Fibroblast of skin of right quadriceps (primary cell): ENCODE measurements around the gene SGCA.
A peak's percentile ranks its signal among the peaks of the same experiment; 100 is the strongest.

Experiments used
- DNase-seq: peaks from one replicate; pipeline ENCODE4 v3.0.0-alpha.2; 2013

The SGCA gene

DNA sequence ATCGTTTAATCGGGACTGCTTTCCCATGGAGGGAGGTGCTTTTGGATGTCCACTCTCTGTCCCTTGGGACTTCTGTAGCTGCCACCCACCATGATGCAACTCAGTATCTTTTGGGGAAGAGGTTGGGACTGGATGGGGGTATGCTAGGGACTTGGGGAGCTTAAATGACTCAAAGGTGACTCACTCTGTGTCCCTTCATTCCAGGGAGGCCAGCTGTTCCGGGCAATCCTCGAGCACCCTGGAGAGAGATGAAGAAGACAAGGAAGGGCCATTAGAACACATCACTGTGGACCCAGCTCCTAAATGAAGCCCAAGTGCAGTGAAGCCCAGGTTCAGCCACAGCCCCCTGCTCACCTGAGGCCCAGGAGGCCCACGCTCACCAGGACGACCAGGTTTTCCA is 31.0 kb downstream of the SGCA start:
- peak; percentile 91 for DNase-seq

DNA sequence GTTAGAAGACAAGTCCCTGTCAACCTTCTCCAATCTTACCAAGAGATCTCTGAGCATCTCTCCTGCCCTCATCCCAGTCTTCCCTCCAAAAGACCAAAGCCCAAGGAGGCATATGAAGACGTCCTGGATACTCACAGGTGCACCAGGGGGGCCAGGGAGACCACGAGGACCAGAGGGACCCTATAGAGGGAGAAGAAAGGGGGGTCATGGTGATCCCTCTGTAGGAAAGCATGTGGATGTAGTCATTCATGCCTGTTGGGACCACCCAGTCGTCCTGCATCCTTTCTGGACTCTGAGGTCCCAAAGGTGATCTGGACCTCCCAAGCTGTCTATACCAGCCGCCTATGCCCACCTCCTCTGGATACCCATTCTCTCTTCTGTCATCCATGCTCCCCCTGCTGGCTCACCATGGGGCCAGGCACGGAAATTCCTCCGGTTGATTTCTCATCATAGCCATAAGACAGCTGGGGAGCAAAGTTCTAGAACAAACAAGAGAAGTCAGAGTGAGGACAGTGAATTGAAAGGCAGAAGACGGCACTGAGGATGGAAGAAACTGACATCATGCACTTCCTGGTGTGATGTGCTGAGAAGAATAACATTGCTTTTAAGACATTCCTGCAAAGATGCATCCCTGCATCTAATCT is 32.3 kb downstream of the SGCA start:
- DNase-seq, result peak; percentile 60

- peak; percentile 53 for DNase-seq
These were observed 33.5 kb downstream of the SGCA start for GRCh38 chr17:50199211-50199802.

GRCh38 chr17:50199803-50200456 is 34.1 kb downstream of the SGCA start:
- peak; percentile 95 for DNase-seq

GRCh38 chr17:50200457-50201275 is 34.9 kb downstream of the SGCA start:
- DNase-seq, result peak; percentile 89

- peak; percentile 97 for DNase-seq
These were observed 35.6 kb downstream of the SGCA start, which contains the start of gene COL1A1 for GRCh38 chr17:50201276-50201854. Gene COL1A1 (minus strand): TSS chr17:50201631. CDS start chr17:50201513, 118 bp downstream.

- peak; percentile 90 for DNase-seq
These were observed 37.3 kb downstream of the SGCA start for GRCh38 chr17:50203086-50203485.

DNA sequence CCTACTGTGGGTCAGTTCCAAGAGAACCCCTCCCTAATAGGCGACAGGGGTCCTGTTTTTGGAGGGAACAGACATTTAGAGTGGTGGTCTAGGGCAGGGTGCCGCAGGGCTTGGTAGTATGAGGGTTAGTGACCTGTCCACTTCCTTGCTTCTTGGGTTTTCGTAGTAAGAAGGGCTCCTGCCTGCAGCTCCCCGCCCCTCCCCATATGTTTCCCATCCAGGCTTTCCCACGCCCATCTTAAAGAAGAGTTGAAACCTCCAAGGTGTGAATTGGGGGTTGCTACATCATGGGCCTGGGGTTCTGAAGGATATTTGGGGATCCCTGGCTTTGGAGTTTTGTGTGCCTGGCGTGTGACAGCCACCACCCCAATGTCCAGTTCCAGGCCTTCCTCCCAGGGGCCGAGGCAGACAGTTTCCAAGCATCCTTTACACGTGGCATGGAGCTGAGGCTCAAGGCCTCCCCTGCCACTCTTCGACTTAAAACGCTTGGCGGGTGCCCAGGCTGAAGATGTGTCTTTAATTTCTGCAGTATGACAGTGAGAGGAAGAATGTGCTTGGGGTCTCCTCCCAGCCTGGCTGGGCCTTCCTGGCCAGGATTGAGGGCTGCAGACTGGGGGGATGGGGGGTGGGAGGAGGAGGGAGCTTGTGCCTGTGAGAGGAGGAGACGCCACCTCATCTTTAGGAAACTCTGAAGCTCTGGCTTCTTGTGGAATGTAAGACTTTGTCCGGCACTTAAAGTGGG is 38.0 kb downstream of the SGCA start:
- peak; percentile 100 for DNase-seq

DNA sequence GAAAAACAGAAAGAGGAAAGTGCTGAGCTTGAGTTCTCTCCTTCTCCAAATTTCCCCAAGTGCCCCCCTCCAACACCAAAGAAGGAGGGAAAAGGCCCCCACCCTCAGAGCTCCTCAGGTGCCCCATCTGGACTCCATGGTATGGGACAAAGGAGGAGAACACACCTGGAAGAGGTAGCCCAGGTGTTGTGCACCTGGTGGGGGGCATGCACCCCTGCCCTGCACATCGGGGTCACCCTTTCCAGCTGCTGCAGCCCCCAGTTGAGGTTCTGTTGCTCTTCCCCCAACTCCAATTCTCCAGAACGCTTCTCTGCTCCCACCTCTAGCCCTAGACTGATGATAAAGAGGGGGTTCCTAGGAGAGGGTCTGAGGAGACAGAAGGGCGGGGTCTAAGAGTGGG is 38.6 kb downstream of the SGCA start:
- DNase-seq, result no peak

DNA sequence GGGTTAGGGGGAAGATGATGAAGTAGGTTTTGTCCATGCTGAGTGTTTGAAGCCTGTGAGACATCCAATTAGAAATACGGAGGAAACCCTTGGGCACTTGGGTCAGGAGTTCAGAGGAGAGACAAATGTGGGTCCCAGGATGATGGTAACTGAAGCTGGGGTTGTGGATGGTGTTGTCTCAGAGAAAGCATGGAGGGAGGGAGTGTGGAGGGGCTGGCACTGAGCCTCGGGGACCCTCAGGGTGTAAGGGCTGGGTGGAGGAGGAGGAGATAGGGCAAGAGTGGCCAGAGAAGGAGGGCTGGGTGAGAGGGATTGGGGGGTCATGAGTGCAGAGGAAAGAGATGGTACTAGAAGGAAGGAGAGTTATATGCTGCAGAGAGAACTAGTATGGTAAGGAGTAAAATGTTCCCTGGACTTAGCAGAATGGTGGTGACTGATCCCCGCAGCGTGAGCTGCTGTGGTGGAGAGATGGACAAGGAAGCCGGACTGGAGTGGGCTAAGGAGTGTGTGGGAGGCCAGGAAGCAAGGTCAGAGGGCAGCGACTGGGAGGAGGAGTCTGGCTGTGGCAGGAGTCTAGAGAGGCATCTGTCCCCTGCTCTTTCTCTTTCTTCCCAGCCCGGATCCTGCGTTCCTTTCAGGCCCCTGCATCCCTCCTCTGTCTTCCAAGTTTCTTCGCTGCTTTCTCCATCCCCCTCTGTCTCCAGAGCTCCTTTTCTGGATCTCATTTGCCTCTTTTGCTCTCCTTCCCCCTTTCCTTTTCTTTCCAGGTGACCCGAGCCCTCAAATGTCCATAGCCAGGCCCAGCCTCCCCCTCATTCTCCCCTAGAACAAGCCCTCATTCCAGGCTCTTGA is 39.5 kb downstream of the SGCA start:
- DNase-seq, result no peak

DNA sequence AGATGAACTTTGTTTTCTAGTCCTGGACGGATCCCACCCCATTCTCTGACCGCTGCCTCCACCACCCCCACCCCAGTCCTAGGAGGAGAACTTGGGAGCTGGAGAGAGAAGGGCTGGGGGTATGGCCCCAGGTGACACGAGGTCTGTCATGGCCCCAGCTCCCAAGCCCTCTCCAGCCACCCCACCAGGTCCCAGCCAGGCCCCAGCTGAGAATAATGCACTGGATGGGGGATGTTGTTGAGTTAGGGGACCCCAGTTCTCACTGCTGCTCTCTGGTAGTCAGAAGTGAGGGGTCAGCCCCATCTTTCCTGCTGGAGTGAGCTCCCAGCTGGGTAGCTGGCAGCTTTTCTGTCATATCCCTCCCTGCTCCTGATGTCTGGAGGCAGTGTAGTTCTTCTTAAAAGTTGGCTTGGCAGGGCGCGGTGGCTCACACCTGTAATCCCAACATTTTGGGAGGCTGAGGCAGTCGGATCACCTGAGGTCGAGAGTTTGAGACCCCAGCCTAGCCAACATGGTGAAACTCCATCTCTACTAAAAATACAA is 40.2 kb downstream of the SGCA start:
- DNase-seq, result no peak

DNA sequence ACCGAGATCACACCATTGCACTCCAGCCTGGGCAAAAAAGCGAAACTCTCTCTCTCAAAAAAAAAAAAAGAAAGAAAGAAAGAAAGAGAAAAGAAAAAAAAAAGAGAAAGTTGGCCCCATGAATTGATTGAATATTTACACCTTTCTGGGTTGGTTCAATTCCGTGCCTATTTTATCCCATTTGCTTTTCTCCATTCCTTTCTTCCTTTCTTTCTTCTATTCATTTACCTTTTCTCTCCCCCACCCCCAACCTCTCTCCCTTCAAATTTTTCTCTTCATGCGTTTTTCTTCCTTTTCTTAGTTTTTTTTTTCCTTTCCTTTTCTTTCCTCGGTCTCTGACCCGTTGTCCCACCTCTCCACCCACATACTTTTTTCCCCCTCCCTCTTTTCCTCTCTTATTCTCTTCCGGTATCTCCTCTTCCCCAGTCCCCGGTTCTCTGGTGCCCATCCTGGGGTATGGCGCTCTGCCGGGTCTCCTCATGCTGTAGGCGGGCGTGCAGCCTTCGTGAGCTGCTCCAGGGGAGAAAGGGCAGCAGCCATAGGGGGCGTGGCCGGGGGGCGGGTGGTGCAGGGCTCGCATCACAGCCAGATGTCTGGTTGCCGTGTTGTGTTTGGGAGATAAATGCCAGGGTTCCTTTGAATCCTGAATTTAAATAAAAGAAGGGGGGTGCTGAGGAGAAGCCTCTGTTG is 40.9 kb downstream of the SGCA start:
- peak; percentile 72 for DNase-seq

- no peak for DNase-seq
These were observed 41.5 kb downstream of the SGCA start for GRCh38 chr17:50207315-50207714.

DNA sequence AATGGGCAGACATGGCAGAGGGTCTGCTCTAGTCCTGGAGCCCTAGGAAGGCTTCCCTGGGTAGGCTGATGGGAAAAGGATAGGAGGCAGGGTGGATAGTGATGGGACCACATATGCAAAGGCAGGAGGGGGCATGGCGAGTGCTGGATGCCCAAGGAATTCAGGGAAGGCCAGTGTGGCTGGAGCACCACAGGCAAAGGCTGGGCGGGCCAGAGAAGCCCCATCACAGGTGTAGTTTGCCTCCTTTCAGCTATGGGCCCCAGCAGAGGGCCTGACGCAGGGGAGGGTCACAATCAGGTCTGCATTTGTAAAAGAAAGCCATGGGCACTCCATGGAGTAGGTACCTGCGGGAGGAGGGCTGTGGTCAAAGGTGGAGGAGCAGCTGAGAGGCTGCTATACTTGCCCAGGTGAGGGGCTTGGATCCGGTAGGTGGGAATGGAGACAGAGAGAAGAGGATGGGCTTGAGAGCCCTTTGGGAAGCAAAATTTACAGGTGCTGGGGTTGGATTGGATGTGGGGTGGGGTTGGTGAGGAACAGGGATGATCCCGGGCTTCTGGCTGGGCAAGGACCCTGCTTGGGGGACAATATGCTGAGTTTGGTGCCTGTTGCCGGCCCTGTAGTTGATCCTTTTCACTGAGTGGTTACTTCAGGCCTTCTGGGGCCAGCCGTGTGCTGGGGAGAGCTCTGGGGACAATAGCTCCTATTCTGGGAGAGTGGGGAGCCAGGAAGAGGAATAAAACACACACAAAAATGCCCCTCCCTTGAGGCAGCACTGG is 42.2 kb downstream of the SGCA start:
- DNase-seq, result no peak

GRCh38 chr17:50208611-50209061 is 42.8 kb downstream of the SGCA start:
- DNase-seq, result no peak

DNA sequence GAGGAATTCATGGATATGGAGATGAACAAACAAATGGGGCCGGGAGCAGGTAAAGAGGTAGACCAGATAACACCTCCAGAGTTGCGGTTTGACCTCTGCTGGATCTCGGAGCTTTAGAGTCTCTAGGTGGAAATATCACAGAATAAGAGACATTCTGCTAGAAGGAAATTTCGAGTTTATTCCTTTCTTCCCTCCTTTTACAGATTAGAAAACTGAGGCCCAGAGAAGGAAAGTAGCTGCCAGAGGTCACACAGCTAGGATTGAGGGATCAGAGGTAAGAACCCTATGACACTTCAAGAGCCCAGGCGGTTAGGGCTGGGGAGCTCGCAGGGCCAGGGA is 43.3 kb downstream of the SGCA start:
- DNase-seq, result no peak

DNA sequence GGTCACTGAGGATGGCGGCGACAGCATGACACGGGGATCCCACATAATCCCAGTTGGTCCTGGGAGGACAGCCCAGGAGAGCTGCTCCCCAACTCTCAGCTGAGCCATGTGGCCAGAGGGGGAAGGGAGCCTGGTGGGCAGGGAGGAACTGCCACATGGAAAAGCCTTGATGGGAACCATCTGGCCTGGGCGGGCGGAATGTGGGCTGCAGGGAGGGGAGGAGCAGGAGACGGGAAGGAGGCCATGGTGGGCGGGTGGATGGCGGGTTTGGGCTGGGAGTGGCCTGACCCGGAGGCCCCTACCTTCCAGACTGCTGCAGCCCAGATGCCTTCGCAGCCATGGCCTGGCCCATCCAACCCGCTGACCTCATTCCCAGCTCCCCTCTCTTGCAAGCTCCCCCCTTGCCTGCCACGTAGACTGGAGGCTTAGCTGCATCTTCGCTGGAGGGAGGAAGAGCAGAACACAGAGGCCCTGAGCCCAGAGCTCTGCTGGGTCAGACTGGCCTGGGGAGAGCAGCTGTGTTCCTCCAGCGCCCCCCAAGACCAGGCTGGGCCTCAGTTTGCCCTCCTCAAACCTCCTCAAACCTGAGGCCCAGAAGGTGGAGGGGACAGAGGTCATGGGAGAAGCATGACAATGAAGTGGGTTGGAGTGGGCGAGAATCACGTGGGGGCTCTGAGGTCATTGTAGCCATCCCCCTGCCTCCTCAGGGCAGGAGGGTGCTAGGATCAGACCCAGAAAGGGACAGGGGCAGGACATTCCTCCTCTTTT is 43.9 kb downstream of the SGCA start:
- peak; percentile 99 for DNase-seq
